RWPE1 (cell line): ENCODE results near the gene CACNA1B.
"Not testable (repeated sequence)": the region's sequence is repeated elsewhere in the genome, so short reads cannot be mapped to it uniquely, and the experiment has no call there.

Experiments
- CTCF ChIA-PET: fragments of 350-600 bp; sonication (Branson Sonifier 250); formaldehyde crosslinking; extraction: SDS; loops from one replicate; lab custom pipeline; 2021; lab: Yijun Ruan, JAX
- POLR2A ChIA-PET: fragments of 400-600 bp; formaldehyde crosslinking; extraction: SDS; loops from one replicate; lab custom pipeline; 2020; ENCODE audit warnings: antibody characterized with exemption; ENCODE audit not compliant: low non-redundant PET; lab: Yijun Ruan, JAX
- DNase-seq: peaks from one replicate; pipeline ENCODE4 v3.0.0; 2012; ENCODE audit warnings: low spot score
- H3K27ac ChIP-seq: fragments of 450-650 bp; 2 replicates; pipeline ENCODE4 v1.5.1; 2017
- CTCF ChIP-seq: fragments of 450-650 bp; conservative IDR thresholded peaks from 2 replicates; pipeline ENCODE4 v1.5.1; 2017; ENCODE audit warnings: low read depth, mild to moderate bottlenecking

The CACNA1B gene

GRCh38 chr9:138016406-138017187, 139.0 kb downstream of the CACNA1B start:
- no peak for TF ChIP-seq CTCF
- no peak for DNase-seq
- H3K27ac ChIP-seq: no peak overlapping the region
- ChIA-PET CTCF (interaction anchor here (0.6 kb wide), 1 partner anchor 76 kb away, joined by 5 read pairs; no protein-coding TSS in a partner anchor), POLR2A (interaction anchor here (0.6 kb wide), 1 partner anchor 14 kb away, joined by 4 read pairs; no protein-coding TSS in a partner anchor)

GRCh38 chr9:138017200-138017599, 139.6 kb downstream of the CACNA1B start:
- ChIA-PET CTCF (no interaction called here), POLR2A (no interaction called here)
- TF ChIP-seq CTCF: no peak
- DNase-seq: no peak
- no peak overlapping the region for H3K27ac ChIP-seq

- H3K27ac ChIP-seq, DNase-seq, POLR2A ChIA-PET: not testable (repeated sequence)
- CTCF ChIA-PET: interaction anchor here (0.7 kb wide), 1 partner anchor 13 kb away, joined by 6 read pairs; no protein-coding TSS in a partner anchor
Measured at GRCh38 chr9:138019514-138019913, 141.9 kb downstream of the CACNA1B start.

GRCh38 chr9:138020120-138020794, 142.7 kb downstream of the CACNA1B start:
- no peak for DNase-seq
- no peak overlapping the region for H3K27ac ChIP-seq
- ChIA-PET CTCF (interaction anchor here (0.7 kb wide), 1 partner anchor 12 kb away, joined by 6 read pairs; no protein-coding TSS in a partner anchor), POLR2A (no interaction called here)
- no peak for TF ChIP-seq CTCF

GRCh38 chr9:138020795-138021182, 143.2 kb downstream of the CACNA1B start:
- no peak for DNase-seq
- POLR2A ChIA-PET: no interaction called here
- TF ChIP-seq CTCF: no peak
- no peak overlapping the region for H3K27ac ChIP-seq
- CTCF ChIA-PET: interaction anchor here (0.6 kb wide), 1 partner anchor 26 kb away, joined by 4 read pairs; no protein-coding TSS in a partner anchor

DNA sequence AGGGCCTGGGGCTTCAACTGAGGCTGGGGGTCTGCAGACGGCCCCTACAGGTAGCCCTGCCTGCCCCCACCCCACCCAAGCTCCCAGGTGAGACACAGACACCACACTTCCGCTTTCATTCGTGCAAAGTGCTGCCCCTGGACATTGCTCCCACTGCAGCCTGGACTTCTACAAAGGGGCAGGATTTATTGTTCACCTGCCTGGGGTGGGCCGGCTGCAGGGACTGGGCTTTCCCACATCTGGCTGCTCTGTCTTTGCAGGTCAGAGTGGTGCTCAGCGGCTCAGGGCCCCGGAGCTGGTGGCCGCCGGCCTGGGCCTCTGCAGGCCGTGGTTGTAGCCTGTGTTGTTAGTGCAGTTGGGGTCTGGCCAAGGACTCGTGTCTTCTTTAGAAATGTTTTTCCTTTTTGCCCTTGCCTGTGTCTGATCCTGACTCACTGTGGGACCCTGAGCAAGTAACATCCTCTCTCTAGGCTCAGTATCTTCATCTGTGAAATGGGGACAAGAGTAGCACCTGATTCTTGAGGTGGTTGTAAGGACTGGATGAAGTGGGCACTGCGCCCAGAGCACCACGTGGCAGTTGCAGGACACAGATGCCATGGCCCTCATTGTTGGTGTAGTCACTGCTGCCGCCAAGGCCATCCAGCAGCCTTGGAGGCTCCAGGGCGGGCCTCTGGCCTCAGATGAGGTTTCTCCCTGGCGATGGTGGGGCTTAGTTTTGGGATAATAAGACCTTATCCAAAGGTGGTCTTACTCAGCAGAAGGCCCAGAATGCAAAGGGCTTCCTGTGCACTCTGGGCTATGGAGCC, 143.9 kb downstream of the CACNA1B start:
- ChIA-PET CTCF (interaction anchor here (0.6 to 0.8 kb wide), 2 partner anchors 9 to 26 kb away, joined by 3 to 4 read pairs; no protein-coding TSS in a partner anchor), POLR2A (no interaction called here)
- no peak for TF ChIP-seq CTCF

More for the DNA sequence above, 143.9 kb downstream of the CACNA1B start:
- no peak for DNase-seq
- no peak overlapping the region for H3K27ac ChIP-seq
